Diencephalon (tissue), 1 donor: ENCODE data around the gene ZMYND10. TPM values are rescaled to one million over a fixed set of nuclear protein-coding genes. Genes with fewer than 3 reads are reported as not detected.

Experiments used
- total RNA-seq: library from RNA; depleted of rRNA; stranded (reverse); fragments of >200 nt; gene quantifications from one replicate; pipeline ENCODE4 v1.2.3, GENCODE V29; 2014

Gene ZMYND10
- total RNA-seq: 23.8 TPM

DNA sequence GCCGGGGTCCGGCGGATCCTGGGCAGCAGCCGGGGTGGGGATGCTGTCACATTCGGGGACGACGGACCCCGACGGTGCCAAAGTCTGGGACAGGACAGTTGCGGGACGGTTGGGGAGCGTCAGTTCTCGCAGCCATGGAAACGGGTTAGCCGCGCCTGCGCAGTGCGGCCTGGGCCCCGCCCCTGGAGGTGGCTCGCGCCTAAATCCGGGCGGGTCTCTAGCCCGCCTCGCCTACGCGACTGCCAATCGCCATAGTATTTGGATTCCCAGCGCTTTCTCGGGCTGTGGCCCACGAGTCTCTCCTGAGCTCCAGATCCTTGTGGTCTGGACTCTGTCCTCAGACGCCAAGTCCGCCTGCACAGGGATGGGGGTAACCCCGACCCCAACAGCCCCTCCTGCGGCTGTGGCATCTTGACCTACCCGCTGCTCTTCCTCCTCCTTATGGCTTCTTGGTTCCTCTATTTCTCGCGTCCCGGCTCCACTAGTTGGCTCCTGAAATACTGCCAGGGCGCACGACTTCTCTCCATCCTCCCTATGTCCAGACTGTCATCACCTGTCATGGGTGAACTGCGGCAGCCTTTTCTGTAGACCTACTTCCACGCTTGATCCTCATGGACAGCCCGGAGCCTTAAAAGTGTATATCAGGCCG lies at the start of gene ZMYND10:
Gene ZMYND10, minus strand, starts transcription at position 147 of the 649 bp plus-strand sequence. CDS start 153 bp downstream, outside the sequence.

GRCh38 chr3:50358911-50359759 lies 13.6 kb upstream of the ZMYND10 start, which contains the start of gene TMEM115:
Gene TMEM115 (minus strand): TSS chr3:50359521. CDS start chr3:50359063, 458 bp downstream.

GRCh38 chr3:50350527-50351322 lies 5.2 kb upstream of the ZMYND10 start, which contains the start of the genes CYB561D2 and NPRL2:
Gene CYB561D2 (plus strand): TSS chr3:50350862. CDS start chr3:50351434, 572 bp downstream.
Gene NPRL2 (minus strand): TSS chr3:50350775. CDS start chr3:50350652, 123 bp downstream.

GRCh38 chr3:50340448-50341329 lies 4.8 kb downstream of the ZMYND10 start, which contains the start of gene RASSF1:
Gene RASSF1 (minus strand): TSS chr3:50340836. CDS start chr3:50340805, 31 bp downstream.

DNA sequence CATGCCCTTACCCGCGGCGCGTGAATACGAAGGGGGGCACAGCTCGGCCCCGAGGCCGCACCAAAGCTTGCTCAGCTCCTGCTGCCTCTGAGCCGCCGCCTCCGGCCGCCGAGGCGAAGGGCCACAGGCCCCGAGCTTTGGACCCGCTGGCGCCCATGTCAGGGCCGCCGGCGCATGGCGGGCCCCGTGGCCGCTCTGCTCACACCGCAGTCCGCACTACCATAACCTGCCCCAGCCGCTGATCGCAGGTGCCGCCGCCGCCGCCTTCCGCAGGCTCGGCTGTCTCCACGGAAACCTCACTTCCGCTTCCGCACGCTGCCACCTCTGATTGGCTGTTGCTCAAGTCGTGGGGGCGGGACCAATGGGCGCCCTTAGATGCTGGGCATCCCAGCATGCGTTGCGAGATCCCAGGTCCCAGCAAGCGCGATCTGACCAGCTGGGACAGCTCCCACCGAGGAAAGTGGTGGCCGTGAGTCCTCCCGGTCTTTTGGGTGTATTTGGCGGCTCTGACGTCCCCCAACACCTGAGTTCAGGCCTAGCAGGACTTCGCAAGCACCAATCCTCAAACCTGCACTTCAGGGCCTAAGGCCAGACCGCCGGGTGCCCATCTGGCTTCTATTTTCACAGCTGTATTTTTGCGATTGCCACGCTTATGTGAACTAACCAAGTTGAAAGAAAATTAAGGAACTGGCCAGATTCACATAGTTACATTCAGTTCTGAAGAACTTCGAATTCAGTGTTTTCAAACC lies 17.4 kb downstream of the ZMYND10 start, which contains the start of gene TUSC2:
Gene TUSC2, minus strand, starts transcription at position 281 of the 749 bp plus-strand sequence. Its CDS starts 124 bp downstream, at position 157.

DNA sequence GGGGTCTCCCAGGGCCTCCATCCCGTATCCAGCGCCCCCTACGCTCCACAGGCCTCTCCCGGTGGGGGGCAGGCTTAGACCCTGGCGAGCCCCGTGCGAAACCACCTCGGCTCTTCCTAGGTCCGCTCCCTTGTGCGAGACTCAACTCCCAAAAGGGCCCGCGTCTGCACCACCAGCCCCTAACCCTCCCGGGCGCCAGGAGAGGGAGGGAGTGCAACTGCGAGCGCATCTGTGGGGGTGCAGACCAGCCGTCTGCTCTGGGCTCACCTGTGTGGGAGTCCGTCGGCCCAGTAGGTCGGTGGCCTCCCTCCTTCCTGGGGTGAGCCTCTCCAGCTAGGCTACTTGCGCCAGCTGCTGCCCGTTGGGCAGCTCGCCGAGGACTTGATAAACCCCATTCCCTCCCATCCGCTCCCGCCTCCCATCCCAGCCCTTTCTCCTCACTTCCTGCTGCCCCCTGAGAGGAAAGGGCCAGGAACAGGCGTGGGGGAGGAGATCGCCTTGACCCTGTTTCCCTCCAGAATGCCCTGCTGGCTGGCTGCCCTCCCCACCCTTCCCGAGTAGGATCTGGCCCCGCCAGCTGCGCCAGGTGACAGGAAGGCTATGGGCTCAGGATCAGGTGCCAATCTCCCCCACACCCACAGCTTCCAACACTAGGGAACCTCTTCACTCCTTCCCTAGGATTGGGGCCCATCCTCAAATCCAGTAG lies 23.0 kb downstream of the ZMYND10 start, which contains the start of gene HYAL2:
Gene HYAL2, minus strand, starts transcription at position 360 of the 706 bp plus-strand sequence. CDS start 2,256 bp downstream, outside the sequence.

GRCh38 chr3:50303013-50303815 lies 42.3 kb downstream of the ZMYND10 start, which contains the start of gene HYAL1:
Gene HYAL1 (minus strand): TSS chr3:50303574. CDS start chr3:50302956, 618 bp downstream.

GRCh38 chr3:50298836-50299637 lies 46.5 kb downstream of the ZMYND10 start, which contains the start of the genes HYAL3 and NAA80:
Gene HYAL3 (minus strand): TSS chr3:50299405. CDS start chr3:50295602, 3,803 bp downstream.
Gene NAA80 (minus strand): TSS chr3:50299405. CDS start chr3:50297463, 1,942 bp downstream.

DNA sequence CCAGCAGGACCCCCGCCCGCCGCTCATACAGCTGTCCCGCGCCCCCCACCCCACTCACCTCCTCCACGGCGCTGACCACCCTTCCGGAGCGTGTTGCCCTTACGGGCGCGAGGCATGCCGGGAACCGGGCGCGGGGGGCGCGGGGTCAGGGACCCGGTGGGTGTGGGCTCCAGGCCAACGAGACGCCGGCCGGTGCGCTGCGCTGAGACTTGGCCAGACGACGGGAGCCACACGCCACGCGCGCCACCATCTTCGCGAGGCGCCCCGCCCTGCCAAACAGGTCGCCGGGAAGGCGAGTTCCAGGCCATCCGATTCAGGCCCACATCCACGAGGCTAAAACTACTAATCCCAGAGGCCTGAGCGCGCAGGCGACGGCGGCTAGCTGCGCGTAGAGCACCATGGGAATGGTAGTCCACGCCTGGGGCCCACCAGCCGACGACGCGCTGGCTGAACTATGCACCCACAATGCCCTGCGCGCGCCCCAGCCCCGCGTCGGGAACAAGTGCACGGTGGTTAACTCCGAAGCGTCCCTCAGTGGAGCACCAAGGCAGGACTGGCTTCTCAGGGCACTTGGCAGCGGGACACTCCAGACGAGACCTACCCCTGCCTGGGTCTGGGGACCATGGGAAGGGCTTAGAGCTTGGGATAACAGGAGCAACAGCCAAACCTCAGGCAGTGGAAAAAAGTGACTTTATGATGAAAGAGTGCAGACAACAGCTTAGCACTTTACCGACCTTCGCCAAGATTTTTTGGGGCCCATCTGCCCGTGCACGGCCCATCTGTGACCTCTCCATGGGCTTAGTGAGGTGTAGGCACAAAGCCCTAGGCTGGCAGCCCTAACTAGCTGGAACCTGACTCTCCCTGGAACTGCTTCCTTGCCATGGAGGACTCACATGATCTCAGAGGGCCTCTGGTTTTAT lies 53.1 kb downstream of the ZMYND10 start, which contains the start of gene IFRD2:
Gene IFRD2, minus strand, starts transcription at position 271 of the 920 bp plus-strand sequence. Its CDS starts 155 bp downstream, at position 116.

Other genes starting within 250 kb of the ZMYND10 start
- 7.8 TPM for gene SEMA3F, start 190.4 kb downstream of the ZMYND10 start, total RNA-seq
- gene GNAT1, start 154.1 kb downstream of the ZMYND10 start, total RNA-seq: not detected
- gene SLC38A3, start 140.5 kb downstream of the ZMYND10 start, total RNA-seq: 6.5 TPM
- 108 TPM for gene GNAI2, start 109.5 kb downstream of the ZMYND10 start, total RNA-seq
- 2.8 TPM for gene SEMA3B, start 76.6 kb downstream of the ZMYND10 start, total RNA-seq
- 1.2 TPM for gene LSMEM2, start 66.6 kb downstream of the ZMYND10 start, total RNA-seq
- gene IFRD2, start 53.3 kb downstream of the ZMYND10 start, total RNA-seq: 18.5 TPM
- 9.7 TPM for gene HYAL3, start 46.3 kb downstream of the ZMYND10 start, total RNA-seq
- 5.5 TPM for gene NAA80, start 46.3 kb downstream of the ZMYND10 start, total RNA-seq
- gene HYAL1, start 42.2 kb downstream of the ZMYND10 start, total RNA-seq: 0.69 TPM
- gene HYAL2, start 23.0 kb downstream of the ZMYND10 start, total RNA-seq: 30.0 TPM
- 23.8 TPM for gene TUSC2, start 17.5 kb downstream of the ZMYND10 start, total RNA-seq
- gene RASSF1, start 4.9 kb downstream of the ZMYND10 start, total RNA-seq: 12.2 TPM
- gene NPRL2, start 5.0 kb upstream of the ZMYND10 start, total RNA-seq: 30.4 TPM
- 15.2 TPM for gene CYB561D2, start 5.1 kb upstream of the ZMYND10 start, total RNA-seq
- 21.0 TPM for gene TMEM115, start 13.8 kb upstream of the ZMYND10 start, total RNA-seq
- gene CACNA2D2, start 157.9 kb upstream of the ZMYND10 start, total RNA-seq: 25.4 TPM
- gene C3orf18, start 222.0 kb upstream of the ZMYND10 start, total RNA-seq: 28.1 TPM
- gene HEMK1, start 223.8 kb upstream of the ZMYND10 start, total RNA-seq: 5.5 TPM